ENCODE data around the gene EBF4. TPM values are rescaled to one million over a fixed set of nuclear protein-coding genes. Genes with fewer than 3 reads are reported as not detected.

Gene EBF4
- total RNA-seq, 2 donors from 2014 or later = 6.4 to 12.1 TPM

DNA sequence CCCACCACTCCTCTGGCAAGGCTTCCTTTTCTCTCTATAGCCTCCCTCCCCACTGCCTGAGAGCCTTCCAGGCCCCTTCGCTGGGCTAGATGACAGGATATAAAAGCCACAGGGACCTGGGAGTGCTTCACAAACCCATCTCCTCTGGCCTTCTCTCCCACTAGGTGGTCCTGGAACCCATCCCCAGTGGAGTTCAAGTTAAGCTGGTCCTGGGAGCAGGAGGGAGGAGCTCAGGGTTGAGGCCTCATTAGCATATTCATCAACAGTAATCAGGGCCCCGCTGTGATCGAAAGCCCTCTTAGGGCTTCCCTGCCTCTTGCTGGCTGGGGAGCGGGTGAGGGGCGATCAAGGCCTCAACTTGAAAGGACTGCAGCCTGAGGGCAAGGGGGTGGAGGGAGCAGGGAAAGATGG, 9.1 kb downstream of the EBF4 start:
- TF ChIP-seq, protein P1, sequence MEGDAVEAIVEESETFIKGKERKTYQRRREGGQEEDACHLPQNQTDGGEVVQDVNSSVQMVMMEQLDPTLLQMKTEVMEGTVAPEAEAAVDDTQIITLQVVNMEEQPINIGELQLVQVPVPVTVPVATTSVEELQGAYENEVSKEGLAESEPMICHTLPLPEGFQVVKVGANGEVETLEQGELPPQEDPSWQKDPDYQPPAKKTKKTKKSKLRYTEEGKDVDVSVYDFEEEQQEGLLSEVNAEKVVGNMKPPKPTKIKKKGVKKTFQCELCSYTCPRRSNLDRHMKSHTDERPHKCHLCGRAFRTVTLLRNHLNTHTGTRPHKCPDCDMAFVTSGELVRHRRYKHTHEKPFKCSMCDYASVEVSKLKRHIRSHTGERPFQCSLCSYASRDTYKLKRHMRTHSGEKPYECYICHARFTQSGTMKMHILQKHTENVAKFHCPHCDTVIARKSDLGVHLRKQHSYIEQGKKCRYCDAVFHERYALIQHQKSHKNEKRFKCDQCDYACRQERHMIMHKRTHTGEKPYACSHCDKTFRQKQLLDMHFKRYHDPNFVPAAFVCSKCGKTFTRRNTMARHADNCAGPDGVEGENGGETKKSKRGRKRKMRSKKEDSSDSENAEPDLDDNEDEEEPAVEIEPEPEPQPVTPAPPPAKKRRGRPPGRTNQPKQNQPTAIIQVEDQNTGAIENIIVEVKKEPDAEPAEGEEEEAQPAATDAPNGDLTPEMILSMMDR (conservative IDR thresholded peaks at IDR 0.05) = no peak
- no peaks in the 10 kb centered on the region for H3K9me3 ChIP-seq (ENCODE audit: control insufficient read depth, low read length)
- Mint-ChIP-seq H3K36me3 (ENCODE audit: low read depth) (no peaks in the 10 kb centered on the region), H3K9me3 (no peaks in the 10 kb centered on the region), H3K4me1 (peaks cover 7% of the 10 kb centered on the region), H3K4me3 (no peak overlapping the region), H3K27me3 (ENCODE audit: insufficient read depth) (peaks cover 91% of the 10 kb centered on the region), H3K27ac (no peak overlapping the region)
- no peak overlapping the region for H3K27ac ChIP-seq (ENCODE audit: low read depth, low read length)
- H3K9ac ChIP-seq (ENCODE audit: extremely low read depth, low read length, poor library complexity, severe bottlenecking) = no peak overlapping the region
- peaks cover 57% of the 10 kb centered on the region for H3K27me3 ChIP-seq (ENCODE audit: control insufficient read depth, insufficient read depth, low read length, poor library complexity, severe bottlenecking)
- DNase-seq = peak; percentile 95
- H3K4me1 ChIP-seq (ENCODE audit: control insufficient read depth, insufficient read depth, low read length) = no peaks in the 10 kb centered on the region
- 24 to 28% methylated on average over 4 to 5 of the region's 5 CpGs for WGBS, 2 experiments (ENCODE audit: insufficient coverage in 1 of 2, insufficient read length in 1 of 2)
- H3K36me3 ChIP-seq (ENCODE audit: control insufficient read depth, insufficient read depth, low read length) = no peaks in the 10 kb centered on the region
- no peak overlapping the region for H3K4me3 ChIP-seq (ENCODE audit: low read length)

DNA sequence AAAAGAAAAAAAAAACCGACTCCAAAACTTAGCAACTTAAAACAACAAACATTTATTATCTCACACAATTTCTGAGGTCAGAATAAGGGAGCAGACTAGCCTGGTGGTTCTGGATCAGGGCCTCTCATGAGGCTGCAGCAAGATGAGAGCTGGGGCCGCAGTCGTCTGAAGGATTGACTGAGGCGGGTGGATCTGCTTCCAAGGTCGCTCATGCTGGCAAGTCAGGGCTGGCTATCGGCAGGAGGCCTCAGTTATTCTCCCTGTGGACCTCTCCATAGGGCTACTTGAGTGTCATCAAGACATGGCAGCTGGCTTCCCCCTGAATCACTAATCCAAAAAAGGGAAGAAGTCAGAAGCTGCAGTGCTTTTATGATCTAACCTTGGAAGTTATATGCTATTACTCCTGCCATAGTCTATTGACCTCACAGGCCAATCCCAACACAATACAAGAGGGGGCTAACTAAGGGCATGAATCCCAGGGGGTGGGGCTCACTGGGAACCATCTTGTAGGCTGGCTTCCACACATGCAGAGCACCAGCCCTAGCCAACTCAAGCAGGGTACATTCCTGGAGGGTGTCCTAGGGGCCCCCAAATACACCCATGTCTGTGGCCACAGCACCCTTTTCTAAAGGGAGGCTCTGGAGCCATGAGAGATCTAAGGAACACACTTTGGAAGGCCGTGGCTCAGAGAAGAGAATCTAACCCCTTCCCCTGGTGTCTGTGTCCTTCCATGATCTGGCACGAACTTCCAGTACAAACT, 11.3 kb downstream of the EBF4 start:
- Histone ChIP-seq H3K4me3 (ENCODE audit: low read length) (no peak overlapping the region), H3K27ac (ENCODE audit: low read depth, low read length) (no peak overlapping the region), H3K36me3 (ENCODE audit: control insufficient read depth, insufficient read depth, low read length) (no peaks in the 10 kb centered on the region), H3K9me3 (ENCODE audit: control insufficient read depth, low read length) (no peaks in the 10 kb centered on the region), H3K27me3 (ENCODE audit: control insufficient read depth, insufficient read depth, low read length, poor library complexity, severe bottlenecking) (peaks cover 43% of the 10 kb centered on the region), H3K9ac (ENCODE audit: extremely low read depth, low read length, poor library complexity, severe bottlenecking) (no peak overlapping the region), H3K4me1 (ENCODE audit: control insufficient read depth, insufficient read depth, low read length) (peaks cover 3% of the 10 kb centered on the region)
- Mint-ChIP-seq H3K9me3 (no peaks in the 10 kb centered on the region), H3K4me1 (peaks cover 13% of the 10 kb centered on the region), H3K4me3 (no peak overlapping the region), H3K27ac (no peak overlapping the region), H3K27me3 (ENCODE audit: insufficient read depth) (peaks cover 81% of the 10 kb centered on the region), H3K36me3 (ENCODE audit: low read depth) (no peaks in the 10 kb centered on the region)
- 77 to 88% methylated on average over 3 to 7 of the region's 8 CpGs for whole genome bisulfite sequencing, 2 experiments (ENCODE audit: insufficient coverage in 1 of 2, insufficient read length in 1 of 2)
- TF ChIP-seq, protein P1 (conservative IDR thresholded peaks at IDR 0.05) = no peak
- no peak for DNase-seq

DNA sequence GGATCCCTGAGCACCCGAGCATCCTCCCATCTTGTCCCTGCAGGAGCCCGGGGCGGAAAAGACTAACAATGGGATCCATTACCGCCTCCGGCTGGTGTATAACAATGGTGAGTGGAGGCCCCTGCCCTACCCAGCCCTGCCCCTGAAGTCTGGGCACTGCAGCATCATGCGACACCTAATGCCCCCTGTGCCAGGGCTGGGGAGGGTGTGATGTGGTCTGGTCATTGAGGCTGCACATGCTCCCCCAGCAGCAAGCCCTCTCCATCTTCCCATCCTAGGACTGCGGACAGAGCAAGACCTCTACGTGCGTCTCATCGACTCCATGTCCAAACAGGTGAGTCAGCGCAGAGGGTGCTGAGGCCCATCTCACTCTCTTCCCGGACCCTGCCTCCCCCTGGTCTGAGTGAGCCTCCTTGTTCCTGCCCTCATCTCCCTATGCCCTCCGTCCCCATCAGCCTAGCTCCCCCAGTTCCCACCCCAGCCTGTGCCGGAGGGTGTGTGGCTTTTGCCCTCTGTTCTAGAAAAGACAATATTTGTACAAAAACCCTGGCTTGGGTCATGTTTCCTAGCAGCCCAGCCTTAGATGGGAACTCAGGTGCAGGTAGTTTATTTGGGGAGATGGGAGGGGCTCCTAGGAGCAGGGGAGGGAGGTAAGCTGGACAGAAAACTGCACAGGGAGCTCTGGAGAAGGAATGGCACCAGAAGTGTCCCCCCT, 13.5 kb downstream of the EBF4 start:
- peaks cover 16% of the 10 kb centered on the region for H3K4me1 Mint-ChIP-seq
- H3K4me3 Mint-ChIP-seq = no peak overlapping the region
- Histone ChIP-seq H3K27me3 (ENCODE audit: control insufficient read depth, insufficient read depth, low read length, poor library complexity, severe bottlenecking) (peaks cover 22% of the 10 kb centered on the region), H3K4me3 (ENCODE audit: low read length) (no peak overlapping the region), H3K4me1 (ENCODE audit: control insufficient read depth, insufficient read depth, low read length) (peaks cover 3% of the 10 kb centered on the region), H3K9me3 (ENCODE audit: control insufficient read depth, low read length) (no peaks in the 10 kb centered on the region), H3K36me3 (ENCODE audit: control insufficient read depth, insufficient read depth, low read length) (no peaks in the 10 kb centered on the region), H3K9ac (ENCODE audit: extremely low read depth, low read length, poor library complexity, severe bottlenecking) (no peak overlapping the region), H3K27ac (ENCODE audit: low read depth, low read length) (no peak overlapping the region)
- H3K36me3 Mint-ChIP-seq (ENCODE audit: low read depth) = no peaks in the 10 kb centered on the region
- 79 to 87% methylated on average over 8 to 14 of the region's 14 CpGs for WGBS, 2 experiments (ENCODE audit: insufficient coverage in 1 of 2, insufficient read length in 1 of 2)
- TF ChIP-seq, protein P1 (conservative IDR thresholded peaks at IDR 0.05) = no peak
- H3K27me3 Mint-ChIP-seq (ENCODE audit: insufficient read depth) = peaks cover 59% of the 10 kb centered on the region
- no peaks in the 10 kb centered on the region for H3K9me3 Mint-ChIP-seq
- no peak overlapping the region for H3K27ac Mint-ChIP-seq
- peak; percentile 76 for DNase-seq
